Upper lobe of left lung (tissue), 4 donors: ENCODE measurements around the gene UNC79.

Source experiments
- EP300 ChIP-seq, 4 donors: sonication (generic); formaldehyde crosslinking; IDR thresholded peaks; one replicate each; pipeline ENCODE4 v1.5.1; 2017; ENCODE audit warnings: antibody characterized with exemption in 4 of 4, control low read depth in 2 of 4
- TF ChIP-seq, protein P1 (sequence below), 6 experiments: fragments of 450-650 bp in 4 of 6; fragments of 200-600 bp in 2 of 6; sonication (generic) in 2 of 6; IDR thresholded peaks; one replicate each; pipeline ENCODE4 v1.5.1; 2016 to 2019; ENCODE audit warnings: antibody characterized with exemption in 6 of 6

DNA sequence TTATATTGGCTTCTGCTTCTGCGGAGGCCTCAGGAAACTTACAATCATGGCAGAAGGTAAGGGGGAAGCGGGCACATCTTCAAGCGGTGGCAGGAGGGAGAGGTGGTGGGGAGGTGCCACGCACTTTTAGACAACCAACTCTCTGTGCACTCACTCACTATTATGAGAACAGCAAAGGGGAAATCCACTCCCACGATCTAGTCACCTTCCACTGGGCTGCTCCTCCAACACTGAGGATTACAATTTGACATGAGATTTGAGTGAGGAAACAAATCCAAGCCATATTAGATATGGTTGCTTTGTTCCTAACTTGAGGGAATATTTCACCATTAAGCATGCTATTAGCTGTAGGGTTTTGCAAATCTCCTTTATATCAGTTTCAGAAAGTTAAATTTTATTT is 80.3 kb downstream of the UNC79 start:
- TF ChIP-seq, protein P1, sequence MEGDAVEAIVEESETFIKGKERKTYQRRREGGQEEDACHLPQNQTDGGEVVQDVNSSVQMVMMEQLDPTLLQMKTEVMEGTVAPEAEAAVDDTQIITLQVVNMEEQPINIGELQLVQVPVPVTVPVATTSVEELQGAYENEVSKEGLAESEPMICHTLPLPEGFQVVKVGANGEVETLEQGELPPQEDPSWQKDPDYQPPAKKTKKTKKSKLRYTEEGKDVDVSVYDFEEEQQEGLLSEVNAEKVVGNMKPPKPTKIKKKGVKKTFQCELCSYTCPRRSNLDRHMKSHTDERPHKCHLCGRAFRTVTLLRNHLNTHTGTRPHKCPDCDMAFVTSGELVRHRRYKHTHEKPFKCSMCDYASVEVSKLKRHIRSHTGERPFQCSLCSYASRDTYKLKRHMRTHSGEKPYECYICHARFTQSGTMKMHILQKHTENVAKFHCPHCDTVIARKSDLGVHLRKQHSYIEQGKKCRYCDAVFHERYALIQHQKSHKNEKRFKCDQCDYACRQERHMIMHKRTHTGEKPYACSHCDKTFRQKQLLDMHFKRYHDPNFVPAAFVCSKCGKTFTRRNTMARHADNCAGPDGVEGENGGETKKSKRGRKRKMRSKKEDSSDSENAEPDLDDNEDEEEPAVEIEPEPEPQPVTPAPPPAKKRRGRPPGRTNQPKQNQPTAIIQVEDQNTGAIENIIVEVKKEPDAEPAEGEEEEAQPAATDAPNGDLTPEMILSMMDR (IDR thresholded peaks at IDR 0.05) = no peak
- TF ChIP-seq EP300 (IDR thresholded peaks at IDR 0.05) = no peak
